ENCODE data around the gene FRY.
A peak's percentile ranks its signal among the peaks of the same experiment; 100 is the strongest.

Gene FRY

DNA sequence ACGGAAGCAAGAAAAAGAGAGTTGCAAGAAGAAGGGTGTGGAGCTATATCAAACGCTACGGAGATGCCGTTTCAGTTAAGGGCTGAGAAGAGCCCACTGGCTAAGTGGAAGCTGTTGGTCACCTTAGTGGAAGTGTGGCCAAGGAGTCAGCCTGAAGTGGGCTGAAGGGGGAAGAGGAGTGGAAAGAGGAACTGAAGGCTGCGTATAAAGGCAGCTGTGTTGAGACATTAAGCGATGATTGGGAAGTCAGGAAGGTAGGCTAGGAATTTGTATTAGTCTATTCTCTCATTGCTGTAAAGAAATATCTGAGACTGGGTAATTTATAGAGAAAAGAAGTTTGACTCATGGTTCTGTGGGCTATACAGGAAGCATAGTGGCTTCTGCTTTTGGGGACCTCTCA is 14.1 kb upstream of the FRY start:
- DNase-seq, result no peak

DNA sequence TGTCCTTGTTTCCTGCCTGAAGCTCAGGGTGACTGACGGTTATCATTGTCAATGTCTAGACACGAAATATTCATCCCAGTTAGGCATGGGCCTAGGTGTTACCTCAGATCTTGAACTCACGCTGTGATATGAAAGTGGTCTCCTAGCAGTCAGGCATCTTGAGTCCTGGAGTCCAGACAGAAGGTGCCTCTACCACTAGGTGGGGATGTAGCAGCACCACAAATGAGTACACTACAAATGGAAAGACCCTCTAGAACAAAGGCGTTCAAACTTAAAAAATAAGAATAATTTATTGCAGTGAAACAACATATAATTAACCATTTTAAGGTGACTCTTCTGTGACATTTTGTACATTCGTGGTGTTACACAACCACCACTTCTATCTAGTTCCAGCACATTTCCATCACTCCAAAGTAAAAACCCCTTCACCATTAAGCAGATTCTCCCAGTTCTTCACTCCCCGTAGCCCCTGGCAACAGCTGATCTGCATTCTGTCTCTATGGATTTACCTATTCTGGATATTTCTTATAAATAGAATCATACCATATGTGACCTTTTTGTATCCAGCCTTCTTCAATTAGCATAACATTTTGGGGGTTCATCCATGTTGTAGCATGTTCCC is 11.9 kb upstream of the FRY start:
- no peak for DNase-seq

DNA sequence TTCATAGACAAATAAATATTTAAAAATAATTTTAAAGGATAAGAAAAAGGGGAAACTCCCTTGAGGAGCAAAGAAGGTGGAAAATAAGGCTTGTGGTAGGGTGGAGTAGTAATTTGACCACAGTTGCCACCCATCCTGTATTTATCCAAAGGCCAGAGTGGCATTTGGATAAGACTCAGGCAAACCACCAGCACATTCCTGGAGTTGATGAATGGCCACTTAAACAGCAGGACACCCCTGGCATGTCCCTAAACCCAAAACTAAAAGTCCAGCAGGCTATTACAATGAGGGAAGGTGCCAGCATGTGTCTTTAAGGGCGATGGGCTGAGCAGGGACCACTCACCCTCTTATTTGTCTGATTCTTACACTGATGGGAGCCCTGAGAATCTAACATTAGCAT is 9.8 kb upstream of the FRY start:
- DNase-seq, result no peak

DNA sequence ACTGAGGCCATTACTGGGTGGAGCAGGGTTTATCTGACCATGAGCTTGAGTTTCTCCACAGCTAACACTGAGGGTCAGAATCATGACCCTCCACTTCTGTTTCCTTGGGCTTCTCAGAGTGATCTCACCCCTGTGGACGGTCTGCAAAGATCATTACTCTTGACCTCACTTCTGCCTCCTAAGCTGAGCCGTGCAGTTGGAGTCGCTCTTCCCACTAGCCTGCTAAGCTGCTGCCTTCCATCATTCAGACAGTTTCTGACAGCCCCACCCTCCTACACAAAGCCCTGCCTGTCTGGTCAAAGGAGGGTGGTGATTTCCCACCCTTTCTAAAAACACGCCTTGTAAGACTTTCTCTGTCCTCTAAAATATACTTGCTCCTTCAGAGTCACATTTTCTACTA is 9.3 kb upstream of the FRY start:
- DNase-seq, result no peak

DNA sequence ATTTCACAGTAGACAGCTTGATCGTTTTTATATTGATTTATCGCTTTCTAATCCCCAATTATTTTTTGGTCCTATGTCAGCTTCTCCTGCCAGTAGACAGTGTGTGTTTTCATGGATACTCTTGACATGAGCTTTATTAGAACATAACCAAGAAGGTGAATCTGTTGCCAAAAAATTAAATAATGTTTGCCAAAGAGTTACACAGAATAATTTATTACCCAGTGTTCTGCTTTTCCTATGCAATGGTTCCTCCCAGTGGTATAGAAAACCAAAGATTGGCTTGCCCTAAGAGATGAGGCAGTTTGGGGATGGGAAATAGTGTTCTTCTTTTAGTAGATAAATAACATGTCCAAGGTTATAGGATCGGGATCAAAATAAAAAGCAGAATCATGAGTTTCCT is 8.5 kb upstream of the FRY start:
- DNase-seq, result no peak

DNA sequence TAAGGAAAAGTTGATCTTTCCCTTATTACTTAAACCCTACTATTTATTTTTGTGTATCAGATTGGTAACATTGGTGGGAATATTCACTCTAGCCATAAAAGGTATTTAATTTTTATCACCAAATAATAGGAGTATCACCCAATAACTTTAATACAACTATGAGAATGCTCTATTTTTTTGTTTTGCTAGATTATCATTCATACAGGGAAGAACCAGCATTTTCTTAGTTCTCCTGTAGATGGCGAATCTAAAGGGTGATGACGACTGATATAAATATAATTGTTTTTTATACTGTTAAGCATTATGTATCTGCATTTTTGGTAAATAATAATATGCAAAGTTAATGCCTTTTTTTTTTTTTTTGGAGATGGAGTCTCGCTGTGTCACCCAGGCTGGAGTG is 7.9 kb upstream of the FRY start:
- no peak for DNase-seq

DNA sequence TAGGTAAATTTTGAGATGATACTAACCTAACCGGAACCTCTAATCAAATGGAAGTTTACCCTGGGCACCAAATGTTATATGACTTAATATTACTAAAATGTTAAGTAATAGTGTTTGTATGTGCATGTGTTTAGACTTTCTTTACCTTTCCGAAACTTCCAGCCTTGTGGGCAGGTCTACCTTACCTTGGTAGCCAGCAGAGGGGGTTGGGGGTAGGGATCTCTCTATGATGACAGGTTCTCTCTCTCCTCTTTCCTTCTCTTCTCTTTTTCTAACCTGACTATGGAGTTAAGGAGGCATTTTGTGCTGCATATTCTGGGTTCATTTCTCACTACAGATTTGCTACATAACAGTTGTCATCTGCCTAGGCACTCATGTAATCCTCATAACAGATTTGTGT is 6.8 kb upstream of the FRY start:
- DNase-seq, result no peak

DNA sequence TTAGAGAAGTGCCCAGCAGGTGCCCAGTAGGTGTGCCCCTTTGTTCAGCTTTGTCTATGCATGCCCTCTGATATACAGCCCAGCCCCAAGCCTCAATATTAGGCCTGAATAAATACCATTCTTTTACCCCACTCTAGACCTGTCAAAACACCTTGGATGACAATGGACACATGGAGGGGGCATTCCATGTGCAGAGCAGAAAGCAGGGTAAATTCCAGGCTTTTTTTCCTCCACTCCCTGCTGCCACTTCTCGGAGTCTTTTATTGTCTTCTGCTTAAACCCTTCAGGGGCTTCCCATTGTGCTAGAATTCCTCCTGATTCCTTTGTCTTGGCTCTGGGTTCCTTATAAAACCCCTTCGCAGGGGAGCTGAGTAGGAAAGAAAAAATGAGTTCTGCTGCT is 5.8 kb upstream of the FRY start:
- no peak for DNase-seq

DNA sequence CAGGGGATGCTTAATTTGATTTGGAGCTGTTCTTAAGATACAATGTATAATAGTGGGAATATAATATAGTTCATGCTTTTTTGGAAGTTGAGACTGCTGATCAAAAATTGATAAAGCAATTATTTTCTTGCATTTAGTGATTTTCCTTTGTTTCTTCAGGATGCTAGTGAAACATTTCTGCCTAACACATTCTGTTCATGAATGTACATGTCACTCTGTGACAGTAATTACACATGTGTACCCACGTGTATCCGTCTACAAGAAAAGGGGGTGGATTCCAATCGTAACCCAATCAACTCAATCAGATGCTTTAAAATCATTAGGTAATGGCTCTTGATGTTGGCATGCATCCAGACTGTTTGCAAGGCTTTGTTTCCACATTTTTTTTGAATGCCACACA is 5.0 kb upstream of the FRY start:
- no peak for DNase-seq

DNA sequence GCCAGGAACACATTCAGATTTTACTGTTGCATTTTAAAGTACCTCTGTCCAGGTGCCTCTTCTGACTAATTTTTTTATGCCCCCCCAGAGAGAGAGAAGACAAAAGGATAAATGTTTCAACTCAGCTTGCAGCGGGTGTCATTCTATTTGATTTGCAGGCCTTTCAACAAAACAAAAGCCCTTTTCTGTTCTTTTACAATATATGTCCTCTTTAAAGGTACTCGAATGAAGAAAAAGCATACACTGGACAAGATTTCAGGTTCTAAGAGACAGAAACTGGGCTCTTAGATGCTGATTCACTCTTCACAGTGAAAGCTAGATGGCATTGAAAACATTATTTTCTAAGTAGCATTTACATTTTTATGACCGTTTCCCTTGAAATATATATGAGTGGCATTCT is 2.9 kb upstream of the FRY start:
- DNase-seq, result peak; percentile 28 to 51

DNA sequence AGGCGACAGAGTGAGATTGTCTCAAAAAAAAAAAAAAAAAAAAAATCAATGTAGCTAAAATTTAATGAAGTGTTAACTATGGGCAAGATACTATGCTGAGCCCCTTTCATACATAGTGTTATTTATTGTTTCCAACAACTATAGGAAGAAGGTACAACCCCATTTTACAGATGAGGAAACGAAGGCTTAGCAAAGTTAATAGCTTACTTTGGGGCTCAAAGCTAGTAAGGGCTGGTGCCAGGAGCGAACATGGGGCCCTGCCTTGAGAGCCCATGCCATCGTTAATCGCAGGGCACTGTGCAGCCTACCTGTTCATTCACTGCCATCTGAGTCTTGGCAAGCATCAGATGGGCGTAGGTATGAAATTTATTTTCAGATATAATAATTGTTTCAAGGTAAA is 1.9 kb upstream of the FRY start:
- no peak for DNase-seq

DNA sequence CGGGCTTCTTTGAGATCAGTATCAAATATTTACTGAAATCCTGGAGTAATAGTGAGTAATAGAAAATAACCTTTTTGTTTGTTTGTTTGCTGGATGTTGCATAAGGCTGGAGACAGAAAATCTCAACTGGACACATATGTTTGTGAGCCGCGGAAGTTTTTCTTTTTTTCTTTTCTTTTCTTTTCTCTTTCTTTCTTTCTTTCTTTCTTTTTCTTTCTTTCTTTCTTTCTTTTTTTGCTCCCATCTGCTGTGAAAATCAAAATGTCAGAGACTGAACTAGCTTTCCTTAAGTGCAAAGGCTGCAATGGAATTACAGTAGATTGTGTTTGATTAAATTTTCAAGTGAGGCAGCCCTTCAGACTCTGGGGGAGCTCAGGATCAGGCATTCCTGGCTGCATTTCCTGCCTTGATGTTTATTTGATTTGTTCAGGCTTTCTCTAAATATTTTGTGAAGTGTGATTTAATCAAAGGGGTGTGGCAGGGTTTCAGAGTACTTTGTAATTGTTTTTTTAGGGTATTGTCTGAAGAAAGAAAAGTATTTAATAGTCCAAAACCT is 319 bp downstream of the FRY start:
- no peak for DNase-seq

DNA sequence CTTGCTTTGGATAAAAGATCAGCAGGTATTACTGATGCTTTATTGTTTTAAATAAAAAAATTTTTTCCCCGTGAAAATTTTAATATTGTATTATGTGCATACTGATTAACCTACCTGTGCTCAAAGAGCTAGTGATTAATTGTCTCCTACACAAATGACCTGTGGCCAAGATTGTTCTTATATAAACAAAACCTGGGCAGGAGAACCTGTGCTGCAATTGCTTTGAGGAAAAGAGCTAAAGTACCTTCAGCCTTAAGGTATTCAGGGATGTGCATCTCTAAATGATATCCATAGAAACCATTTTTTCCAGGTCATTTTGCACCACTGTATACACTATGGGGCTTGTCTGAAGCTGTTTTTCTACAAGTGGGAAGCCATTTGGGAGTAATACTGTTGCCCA is 1.2 kb downstream of the FRY start:
- DNase-seq, result no peak

DNA sequence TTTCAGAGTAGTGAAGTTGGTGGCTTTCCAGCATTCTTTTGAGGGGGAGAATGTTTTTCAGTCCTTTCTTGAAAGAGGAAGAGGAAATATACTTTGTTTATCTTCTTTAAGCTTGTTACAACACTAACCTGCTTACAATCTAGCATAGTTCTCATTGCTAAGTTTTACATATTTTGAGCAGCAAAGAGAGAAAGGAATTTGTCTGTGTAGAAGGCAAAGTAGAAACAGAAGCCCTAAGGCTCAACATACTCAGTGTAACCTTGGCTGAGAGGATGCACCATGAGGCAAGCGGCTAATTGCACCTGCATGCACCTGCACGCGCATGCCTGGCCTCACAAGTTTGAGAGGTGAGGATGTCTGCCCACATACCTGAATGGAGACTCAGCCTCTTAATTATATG is 2.2 kb downstream of the FRY start:
- no peak for DNase-seq

DNA sequence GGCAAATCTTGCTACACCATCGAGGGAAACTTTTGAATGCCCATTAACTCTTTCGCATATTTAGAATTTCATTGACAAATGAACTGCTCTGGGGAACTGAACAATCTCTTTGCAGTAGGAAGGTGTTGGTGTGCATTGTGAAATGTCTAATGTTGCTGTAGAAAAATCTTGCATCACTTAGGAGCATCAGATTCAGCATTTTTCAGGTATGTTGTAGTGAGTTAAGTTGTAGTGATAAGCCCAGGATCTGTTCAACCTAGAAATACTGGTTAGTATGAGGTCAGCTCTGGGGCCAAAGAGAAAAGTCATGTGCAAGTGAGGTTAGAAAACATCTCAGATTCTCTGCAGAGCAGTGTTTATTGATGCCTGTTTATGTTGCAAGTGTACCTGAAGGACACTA is 4.1 kb downstream of the FRY start:
- DNase-seq, result no peak

DNA sequence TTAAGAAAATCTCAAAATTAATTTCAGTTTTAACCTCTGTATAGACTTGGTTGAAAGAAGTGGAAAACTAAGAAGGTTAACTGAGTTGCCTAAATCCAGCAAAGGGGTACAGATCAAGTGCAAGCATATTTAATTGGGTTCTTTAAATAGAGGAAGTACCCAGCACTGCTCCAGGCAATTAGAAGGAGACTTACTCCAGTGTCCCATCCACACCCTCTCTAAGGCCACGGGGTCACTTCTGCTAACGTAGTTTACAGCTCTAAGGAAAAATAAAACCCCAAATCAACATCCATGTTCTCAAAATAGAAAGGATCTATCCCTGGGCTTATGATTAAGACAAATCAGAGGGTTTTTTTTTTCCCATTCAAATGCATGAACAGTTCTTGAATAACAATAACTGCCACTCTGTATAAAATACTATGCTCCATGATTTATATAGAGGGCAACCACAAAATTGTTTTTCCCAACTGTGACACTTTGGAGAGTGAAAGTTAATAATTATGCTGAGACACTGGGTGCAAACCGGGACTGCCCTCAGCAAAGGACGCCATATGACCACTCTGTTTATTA is 4.6 kb downstream of the FRY start:
- DNase-seq, result no peak

DNA sequence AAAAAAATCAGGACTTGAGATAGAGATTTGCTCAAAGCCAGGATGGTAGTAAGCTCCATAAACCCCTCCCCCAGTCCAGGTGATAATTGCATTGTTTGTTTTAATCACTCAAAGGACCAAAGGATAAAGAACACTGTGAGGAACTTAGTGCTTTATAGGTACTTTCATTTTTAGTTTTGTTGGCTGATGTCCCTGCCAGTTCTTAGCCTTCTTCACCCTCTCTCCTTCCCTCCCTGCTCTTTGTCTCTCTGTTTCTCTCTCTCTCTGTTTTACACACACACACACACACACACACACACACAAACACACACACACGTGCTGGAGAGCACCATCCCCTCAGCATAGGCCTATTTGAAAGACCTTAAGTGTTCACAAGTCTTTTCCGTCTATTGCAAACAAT is 5.2 kb downstream of the FRY start:
- DNase-seq, result no peak

DNA sequence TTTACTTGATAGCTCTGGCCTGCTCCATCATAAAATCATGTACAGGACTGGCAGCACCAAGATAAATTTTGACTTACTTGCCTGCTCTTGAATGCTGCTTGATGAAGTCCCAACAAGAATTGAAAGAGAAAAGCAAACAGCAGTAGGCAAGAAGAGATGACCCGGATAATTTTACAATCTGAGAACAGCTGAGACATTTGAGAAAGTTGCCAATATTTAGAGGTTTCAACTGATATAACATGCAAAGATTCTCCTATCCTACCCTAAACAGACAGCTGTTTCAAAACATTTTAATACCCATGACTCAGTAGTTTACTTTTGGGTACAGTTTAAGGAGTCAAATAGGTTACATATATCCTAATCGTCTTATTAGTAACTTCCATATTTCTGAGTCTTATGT is 5.9 kb downstream of the FRY start:
- no peak for DNase-seq

DNA sequence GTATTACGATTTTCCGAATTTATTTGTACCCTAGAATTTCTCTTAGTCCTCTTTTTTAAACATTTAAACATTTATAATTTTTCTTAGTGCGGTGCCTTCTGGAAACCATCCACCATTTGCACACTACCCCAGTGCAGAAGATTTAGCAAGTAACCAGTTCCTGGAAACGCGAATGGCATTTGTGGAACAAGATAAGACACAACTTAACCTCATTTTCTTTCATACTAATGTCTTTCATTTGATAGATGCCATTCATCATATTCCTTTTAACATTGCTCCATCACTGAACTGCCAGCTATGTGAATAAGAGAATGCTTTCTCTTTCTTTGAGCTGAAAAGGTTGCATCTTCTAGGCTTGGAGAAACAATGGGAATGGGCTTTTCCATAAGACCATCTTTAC is 6.8 kb downstream of the FRY start:
- DNase-seq, result no peak

DNA sequence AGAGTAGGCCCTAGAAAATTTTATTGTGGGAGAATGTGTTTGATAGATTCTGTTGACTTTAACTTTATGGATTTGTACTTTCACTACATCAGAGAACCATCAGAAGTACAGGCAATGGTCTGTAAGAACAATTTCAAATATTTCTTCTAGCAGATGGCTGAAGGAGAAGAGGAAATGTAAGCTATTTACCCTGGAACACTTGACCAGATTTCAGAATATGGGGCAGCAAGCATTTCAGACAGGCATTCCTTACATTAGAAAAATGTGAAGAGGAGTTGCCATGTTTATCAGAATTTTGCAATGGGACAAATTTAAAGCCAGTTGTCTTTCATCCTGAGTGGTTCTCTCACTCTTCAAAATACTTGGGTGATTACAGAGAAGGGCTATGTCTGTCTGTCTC is 7.5 kb downstream of the FRY start:
- DNase-seq, result no peak

DNA sequence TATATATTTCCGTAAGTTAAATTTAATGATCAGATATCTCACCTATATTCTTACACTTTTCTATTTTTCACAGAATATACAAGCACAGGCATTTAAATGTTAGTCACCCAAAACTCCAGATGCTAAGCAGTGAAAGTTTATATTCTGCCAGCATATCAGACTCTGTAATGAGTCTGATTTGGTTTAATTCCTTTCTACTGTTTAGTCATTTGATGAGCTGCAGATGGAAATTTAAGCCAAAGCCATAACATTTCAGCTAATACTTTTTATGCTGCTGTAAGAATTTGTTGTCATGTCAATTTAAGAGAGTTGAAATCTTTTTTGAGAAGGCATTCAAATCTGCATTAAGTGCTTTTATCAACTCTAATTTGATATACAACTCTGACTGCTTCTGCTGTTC is 8.0 kb downstream of the FRY start:
- DNase-seq, result no peak

DNA sequence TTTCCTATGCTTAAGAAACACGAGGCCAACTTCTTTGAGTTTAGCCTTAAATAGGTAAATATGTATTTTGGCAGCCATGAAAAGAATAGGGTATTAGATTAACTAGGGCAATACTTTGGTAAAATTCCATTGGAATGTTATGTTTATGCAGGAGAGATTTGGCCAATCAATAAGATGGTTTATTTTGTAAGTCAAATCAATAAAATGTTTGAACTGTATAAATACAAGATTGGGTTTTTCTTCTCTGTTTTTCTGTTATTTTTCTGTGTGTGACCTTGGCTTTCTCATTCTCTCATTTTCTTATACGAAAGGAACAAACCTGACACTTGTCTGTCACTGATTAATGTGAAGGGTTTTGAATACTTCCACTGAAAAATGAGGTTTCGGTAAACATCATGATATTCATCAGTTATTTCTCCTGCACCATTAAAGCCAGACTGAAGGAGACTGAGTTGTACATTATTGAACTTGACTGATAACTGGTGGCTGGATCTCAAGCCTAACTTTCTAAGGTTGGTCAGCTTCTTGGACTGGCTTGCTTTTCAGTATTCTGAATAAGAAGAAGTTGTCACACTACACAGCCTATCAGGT is 8.6 kb downstream of the FRY start:
- no peak for DNase-seq

DNA sequence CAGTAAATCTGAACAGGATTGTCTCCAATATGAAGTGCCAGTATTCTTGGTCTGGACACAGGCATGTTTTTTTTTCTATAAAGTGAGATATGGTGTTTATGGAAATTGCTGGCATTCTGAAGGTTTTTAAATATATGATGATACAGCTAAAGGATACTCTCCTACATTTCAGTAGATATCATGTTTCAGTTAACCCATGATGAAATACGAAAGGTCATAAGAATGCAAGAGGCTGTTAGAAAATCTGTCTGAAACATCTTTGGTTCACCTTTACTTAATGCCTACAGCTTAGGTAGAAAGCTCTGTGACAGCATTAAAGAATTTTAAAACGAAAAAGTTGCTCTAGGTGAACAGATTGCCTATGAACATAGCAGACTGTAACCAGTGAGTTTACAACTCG is 9.1 kb downstream of the FRY start:
- DNase-seq, result no peak

DNA sequence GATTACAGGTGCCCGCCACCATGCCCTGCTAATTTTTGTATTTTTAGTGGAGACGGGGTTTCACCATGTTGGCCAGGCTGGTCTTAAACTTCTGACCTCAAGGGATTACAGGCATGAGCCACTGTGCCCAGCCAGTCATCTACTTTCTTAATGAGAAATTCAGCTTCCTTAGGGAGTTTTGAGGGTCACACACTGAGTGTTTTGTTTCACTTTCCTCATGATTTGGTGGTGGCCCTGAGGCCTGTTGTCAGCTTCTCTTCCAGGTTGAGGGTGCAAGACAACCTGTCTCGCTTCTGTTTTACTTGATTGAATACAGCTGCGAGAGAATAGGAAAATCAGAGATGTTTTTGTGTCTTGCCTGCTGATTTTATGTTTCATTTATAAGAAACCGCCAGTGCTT is 9.9 kb downstream of the FRY start:
- no peak for DNase-seq

DNA sequence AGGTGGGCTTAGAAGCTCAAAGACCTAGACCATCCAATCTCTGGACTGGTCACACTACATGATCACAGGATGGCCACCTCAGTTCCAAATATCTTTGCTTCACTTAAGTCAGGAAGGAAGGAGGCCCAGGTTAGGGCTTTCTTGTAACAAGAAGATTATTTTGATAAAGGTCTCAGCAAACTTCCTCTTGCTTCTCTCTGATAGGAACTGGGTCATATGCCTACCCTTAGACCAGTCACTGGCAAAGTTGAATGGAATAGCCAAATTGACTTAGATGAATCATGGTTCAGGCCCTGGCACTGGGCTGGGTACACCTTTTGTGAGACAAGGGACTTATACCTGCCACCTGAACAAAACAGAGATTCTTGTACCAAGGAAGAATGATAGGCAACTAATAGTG is 11.0 kb downstream of the FRY start:
- DNase-seq, result no peak

Data from NCI-H187 (cell line).